ENCODE results near the gene KCTD15. TPM values are rescaled to one million over a fixed set of nuclear protein-coding genes. Genes with fewer than 3 reads are reported as not detected.

The KCTD15 gene
- total RNA-seq, 1 donor, result 55.7 TPM

- TF ChIP-seq, protein P1, sequence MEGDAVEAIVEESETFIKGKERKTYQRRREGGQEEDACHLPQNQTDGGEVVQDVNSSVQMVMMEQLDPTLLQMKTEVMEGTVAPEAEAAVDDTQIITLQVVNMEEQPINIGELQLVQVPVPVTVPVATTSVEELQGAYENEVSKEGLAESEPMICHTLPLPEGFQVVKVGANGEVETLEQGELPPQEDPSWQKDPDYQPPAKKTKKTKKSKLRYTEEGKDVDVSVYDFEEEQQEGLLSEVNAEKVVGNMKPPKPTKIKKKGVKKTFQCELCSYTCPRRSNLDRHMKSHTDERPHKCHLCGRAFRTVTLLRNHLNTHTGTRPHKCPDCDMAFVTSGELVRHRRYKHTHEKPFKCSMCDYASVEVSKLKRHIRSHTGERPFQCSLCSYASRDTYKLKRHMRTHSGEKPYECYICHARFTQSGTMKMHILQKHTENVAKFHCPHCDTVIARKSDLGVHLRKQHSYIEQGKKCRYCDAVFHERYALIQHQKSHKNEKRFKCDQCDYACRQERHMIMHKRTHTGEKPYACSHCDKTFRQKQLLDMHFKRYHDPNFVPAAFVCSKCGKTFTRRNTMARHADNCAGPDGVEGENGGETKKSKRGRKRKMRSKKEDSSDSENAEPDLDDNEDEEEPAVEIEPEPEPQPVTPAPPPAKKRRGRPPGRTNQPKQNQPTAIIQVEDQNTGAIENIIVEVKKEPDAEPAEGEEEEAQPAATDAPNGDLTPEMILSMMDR (IDR thresholded peaks at IDR 0.05; ENCODE audit: extremely low read depth, low read depth, low read length), result no peak
- H3K4me2 ChIP-seq (ENCODE audit: insufficient read depth, low read length), result no peak overlapping the region
- H3K79me2 ChIP-seq (ENCODE audit: insufficient read depth, low read length), result no peaks in the 10 kb centered on the region
- H3K27ac ChIP-seq (ENCODE audit: low read depth, low read length), result no peak overlapping the region
- H3K9me3 ChIP-seq (ENCODE audit: low read depth, low read length), result no peaks in the 10 kb centered on the region
- no peak overlapping the region for H2AFZ ChIP-seq (ENCODE audit: low read length)
- no peaks in the 10 kb centered on the region for H4K20me1 ChIP-seq (ENCODE audit: insufficient read depth, low read length)
- no peaks in the 10 kb centered on the region for H3K27me3 ChIP-seq (ENCODE audit: insufficient read depth, low read length)
- H3K4me1 ChIP-seq (ENCODE audit: insufficient read depth, low read length), result no peaks in the 10 kb centered on the region
- DNase-seq (ENCODE audit: insufficient read length, low spot score, missing footprints), result peak; percentile 52
- no peak overlapping the region for H3K4me3 ChIP-seq (ENCODE audit: insufficient read depth, low read length)
- H3K36me3 ChIP-seq (ENCODE audit: insufficient read depth, low read length), result no peaks in the 10 kb centered on the region
Measured at GRCh38 chr19:33749619-33750175, 47.0 kb upstream of the KCTD15 start.

DNA sequence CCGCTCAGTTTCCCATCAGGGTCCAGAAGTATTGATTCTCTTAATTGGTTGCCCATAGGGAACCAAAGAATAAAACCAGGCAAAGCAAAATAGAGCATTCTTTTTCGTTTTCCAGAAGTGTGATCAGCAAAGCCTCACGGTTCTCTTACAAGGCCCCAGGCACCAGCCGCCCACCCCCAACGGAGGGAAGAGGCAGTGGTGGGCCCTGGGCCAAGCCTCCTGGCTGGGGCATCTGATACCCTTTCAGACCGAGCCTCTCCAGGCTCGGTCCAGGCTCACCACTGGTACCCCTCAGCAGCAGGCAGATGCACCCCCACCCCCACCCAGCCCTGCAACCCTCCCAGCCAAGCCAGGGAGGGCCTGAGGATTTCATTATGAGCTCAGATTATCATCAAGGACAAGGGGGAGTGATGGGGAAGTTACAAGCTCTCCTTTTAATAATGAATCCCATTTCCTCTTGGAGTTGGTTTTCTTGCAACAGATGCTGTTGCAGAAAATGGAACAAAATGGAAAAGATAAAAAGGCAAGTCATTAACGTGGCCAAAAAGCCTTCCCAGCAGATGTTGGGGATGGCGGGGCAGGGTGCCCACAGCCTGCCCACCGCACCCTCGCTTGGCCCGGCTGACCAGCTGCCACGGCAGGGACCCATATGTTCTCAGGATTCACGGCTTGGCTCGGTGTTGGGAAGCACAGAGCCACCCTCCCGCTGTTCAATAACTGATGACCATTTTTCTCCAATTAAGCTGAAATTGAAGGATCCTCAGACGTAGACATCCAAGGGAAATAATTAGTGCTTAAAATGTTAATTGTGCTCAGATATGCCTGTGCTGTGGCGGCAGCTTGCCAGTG, 45.9 kb upstream of the KCTD15 start:
- H3K9me3 ChIP-seq (ENCODE audit: low read depth, low read length), result no peaks in the 10 kb centered on the region
- peak; percentile 67 for DNase-seq (ENCODE audit: insufficient read length, low spot score, missing footprints)
- H4K20me1 ChIP-seq (ENCODE audit: insufficient read depth, low read length), result no peaks in the 10 kb centered on the region
- H3K79me2 ChIP-seq (ENCODE audit: insufficient read depth, low read length), result no peaks in the 10 kb centered on the region
- no peaks in the 10 kb centered on the region for H3K4me1 ChIP-seq (ENCODE audit: insufficient read depth, low read length)
- no peak overlapping the region for H3K4me2 ChIP-seq (ENCODE audit: insufficient read depth, low read length)
- H3K27ac ChIP-seq (ENCODE audit: low read depth, low read length), result no peak overlapping the region
- H3K27me3 ChIP-seq (ENCODE audit: insufficient read depth, low read length), result peaks cover 4% of the 10 kb centered on the region
- TF ChIP-seq, protein P1 (IDR thresholded peaks at IDR 0.05; ENCODE audit: extremely low read depth, low read depth, low read length), result no peak
- no peak overlapping the region for H3K4me3 ChIP-seq (ENCODE audit: insufficient read depth, low read length)
- no peak overlapping the region for H2AFZ ChIP-seq (ENCODE audit: low read length)
- H3K36me3 ChIP-seq (ENCODE audit: insufficient read depth, low read length), result no peaks in the 10 kb centered on the region

DNA sequence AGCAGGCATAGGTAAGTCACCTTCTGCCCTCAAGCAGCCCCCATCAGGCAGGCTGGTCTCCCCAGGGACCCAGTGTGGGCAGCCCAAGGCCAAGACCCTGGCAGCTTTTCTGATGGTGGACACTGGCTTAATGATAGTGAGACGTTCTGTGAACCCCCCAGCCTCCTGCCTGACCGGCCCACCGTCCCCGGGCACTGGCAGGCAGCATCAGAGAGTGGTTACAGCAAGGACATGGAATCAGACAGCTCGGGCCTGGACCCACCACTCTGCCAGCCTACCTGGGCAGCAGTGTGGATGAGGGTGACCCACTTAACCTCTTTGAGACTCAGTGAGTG, 45.3 kb upstream of the KCTD15 start:
- no peak overlapping the region for H3K4me3 ChIP-seq (ENCODE audit: insufficient read depth, low read length)
- no peak overlapping the region for H3K4me2 ChIP-seq (ENCODE audit: insufficient read depth, low read length)
- H3K9me3 ChIP-seq (ENCODE audit: low read depth, low read length), result no peaks in the 10 kb centered on the region
- H3K36me3 ChIP-seq (ENCODE audit: insufficient read depth, low read length), result no peaks in the 10 kb centered on the region
- no peak overlapping the region for H2AFZ ChIP-seq (ENCODE audit: low read length)
- no peaks in the 10 kb centered on the region for H3K79me2 ChIP-seq (ENCODE audit: insufficient read depth, low read length)
- H3K4me1 ChIP-seq (ENCODE audit: insufficient read depth, low read length), result no peaks in the 10 kb centered on the region
- no peaks in the 10 kb centered on the region for H4K20me1 ChIP-seq (ENCODE audit: insufficient read depth, low read length)
- peaks cover 4% of the 10 kb centered on the region for H3K27me3 ChIP-seq (ENCODE audit: insufficient read depth, low read length)
- TF ChIP-seq, protein P1 (IDR thresholded peaks at IDR 0.05; ENCODE audit: extremely low read depth, low read depth, low read length), result no peak
- H3K27ac ChIP-seq (ENCODE audit: low read depth, low read length), result no peak overlapping the region
- DNase-seq (ENCODE audit: insufficient read length, low spot score, missing footprints), result no peak

GRCh38 chr19:33752018-33752800, 44.5 kb upstream of the KCTD15 start:
- peak; percentile 64 for DNase-seq (ENCODE audit: insufficient read length, low spot score, missing footprints)
- no peaks in the 10 kb centered on the region for H3K79me2 ChIP-seq (ENCODE audit: insufficient read depth, low read length)
- TF ChIP-seq, protein P1 (IDR thresholded peaks at IDR 0.05; ENCODE audit: extremely low read depth, low read depth, low read length), result no peak
- H3K9me3 ChIP-seq (ENCODE audit: low read depth, low read length), result no peaks in the 10 kb centered on the region
- no peaks in the 10 kb centered on the region for H3K4me1 ChIP-seq (ENCODE audit: insufficient read depth, low read length)
- H3K4me3 ChIP-seq (ENCODE audit: insufficient read depth, low read length), result no peak overlapping the region
- H3K36me3 ChIP-seq (ENCODE audit: insufficient read depth, low read length), result no peaks in the 10 kb centered on the region
- H3K4me2 ChIP-seq (ENCODE audit: insufficient read depth, low read length), result no peak overlapping the region
- H2AFZ ChIP-seq (ENCODE audit: low read length), result no peak overlapping the region
- peaks cover 7% of the 10 kb centered on the region for H3K27me3 ChIP-seq (ENCODE audit: insufficient read depth, low read length)
- H4K20me1 ChIP-seq (ENCODE audit: insufficient read depth, low read length), result no peaks in the 10 kb centered on the region
- H3K27ac ChIP-seq (ENCODE audit: low read depth, low read length), result no peak overlapping the region

Measured in osteoblast (primary cell).